ENCODE measurements around the gene KCNC4.

DNA sequence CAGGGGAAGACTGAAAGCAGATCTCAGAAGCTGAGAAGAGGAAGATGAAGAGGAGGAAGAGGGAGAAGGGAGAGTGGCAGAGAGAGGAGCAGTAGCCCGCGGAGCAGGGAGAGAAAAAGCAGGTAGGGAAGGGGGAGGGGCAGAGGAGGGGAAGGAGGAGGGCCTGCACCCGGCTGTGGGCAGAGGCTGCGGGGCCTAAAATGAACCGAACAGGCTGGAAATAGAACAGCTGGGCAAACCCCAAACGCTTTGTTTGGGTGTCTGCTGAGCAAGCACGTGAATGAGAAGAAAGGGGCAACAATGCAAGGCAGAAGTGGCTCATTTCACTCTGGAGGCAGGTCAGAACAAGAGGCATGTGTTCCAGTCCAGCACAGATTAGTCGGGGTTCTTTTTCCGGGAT, 33.5 kb downstream of the KCNC4 start:
- TF ChIP-seq, protein P1, sequence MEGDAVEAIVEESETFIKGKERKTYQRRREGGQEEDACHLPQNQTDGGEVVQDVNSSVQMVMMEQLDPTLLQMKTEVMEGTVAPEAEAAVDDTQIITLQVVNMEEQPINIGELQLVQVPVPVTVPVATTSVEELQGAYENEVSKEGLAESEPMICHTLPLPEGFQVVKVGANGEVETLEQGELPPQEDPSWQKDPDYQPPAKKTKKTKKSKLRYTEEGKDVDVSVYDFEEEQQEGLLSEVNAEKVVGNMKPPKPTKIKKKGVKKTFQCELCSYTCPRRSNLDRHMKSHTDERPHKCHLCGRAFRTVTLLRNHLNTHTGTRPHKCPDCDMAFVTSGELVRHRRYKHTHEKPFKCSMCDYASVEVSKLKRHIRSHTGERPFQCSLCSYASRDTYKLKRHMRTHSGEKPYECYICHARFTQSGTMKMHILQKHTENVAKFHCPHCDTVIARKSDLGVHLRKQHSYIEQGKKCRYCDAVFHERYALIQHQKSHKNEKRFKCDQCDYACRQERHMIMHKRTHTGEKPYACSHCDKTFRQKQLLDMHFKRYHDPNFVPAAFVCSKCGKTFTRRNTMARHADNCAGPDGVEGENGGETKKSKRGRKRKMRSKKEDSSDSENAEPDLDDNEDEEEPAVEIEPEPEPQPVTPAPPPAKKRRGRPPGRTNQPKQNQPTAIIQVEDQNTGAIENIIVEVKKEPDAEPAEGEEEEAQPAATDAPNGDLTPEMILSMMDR (IDR thresholded peaks at IDR 0.05), result no peak
- TF ChIP-seq POLR2A (IDR thresholded peaks at IDR 0.05), result no peak
